Gastrocnemius medialis (tissue), 4 donors: ENCODE results near the gene LCN15. TPM values are rescaled to one million over a fixed set of nuclear protein-coding genes. Genes with fewer than 3 reads are reported as not detected.

Source experiments
- ATAC-seq, 2 donors: fragments of 150-250 bp; one replicate each; pipeline ENCODE4 v1.9.1; 2016
- DNase-seq, 2 donors: peaks; one replicate each; pipeline ENCODE4 v3.0.0-alpha.2; 2019
- H3K27ac ChIP-seq, 4 donors: fragments of 200-600 bp; sonication (generic); 1 replicate in 1 of 4; 2 replicates in 3 of 4; pipeline ENCODE4 v1.5.1; 2016 to 2018; ENCODE audit warnings: mild to moderate bottlenecking in 2 of 4, moderate library complexity in 1 of 4
- H3K27me3 ChIP-seq, 3 donors: fragments of 200-600 bp; sonication (generic) in 2 of 3; 1 replicate in 1 of 3; 2 replicates in 2 of 3; pipeline versions ENCODE4 v1.5.1 to v1.6.0; 2016 to 2019; ENCODE audit warnings: mild to moderate bottlenecking in 1 of 3, moderate library complexity in 1 of 3
- H3K36me3 ChIP-seq, 2 donors: fragments of 200-600 bp; sonication (generic) in 1 of 2; one replicate each; pipeline ENCODE4 v1.5.1; 2017 to 2018
- H3K4me1 ChIP-seq, 2 donors: fragments of 200-600 bp; sonication (generic) in 1 of 2; one replicate each; pipeline ENCODE4 v1.5.1; 2016 to 2017; ENCODE audit warnings: mild to moderate bottlenecking in 2 of 2
- H3K4me3 ChIP-seq, 4 donors: fragments of 200-600 bp; sonication (generic) in 3 of 4; 1 replicate in 1 of 4; 2 replicates in 3 of 4; pipeline ENCODE4 v1.5.1; 2016 to 2019; ENCODE audit warnings: mild to moderate bottlenecking in 2 of 4
- H3K9me3 ChIP-seq, 3 donors: fragments of 200-600 bp; sonication (generic) in 2 of 3; 1 replicate in 1 of 3; 2 replicates in 2 of 3; pipeline ENCODE4 v1.5.1; 2016 to 2019
- POLR2A ChIP-seq, 2 donors: fragments of 450-650 bp; IDR thresholded peaks; one replicate each; pipeline ENCODE4 v1.6.1; 2017; ENCODE audit warnings: antibody characterized with exemption in 2 of 2, mild to moderate bottlenecking in 2 of 2, moderate library complexity in 2 of 2
- in situ Hi-C, 4 donors: fragments of 200-750 bp; cut with MboI; loops; one replicate each; pipeline versions ENCODE4 v1.15.0 to v1.8.0; 2017; ENCODE audit warnings: low sequenced_read_pairs in 4 of 4
- intact Hi-C: fragments of 100-400 bp; cut with DNase I; formaldehyde crosslinking; loops from one replicate; pipeline ENCODE4 v1.15.1; 2023; ENCODE audit warnings: low total_unique reads
- microRNA-seq, 2 donors: library from miRNA; unstranded; fragments of <30 nt; microRNA quantifications; one replicate each; pipeline ENCODE4, GENCODE V29; 2016; ENCODE audit warnings: borderline replicate concordance in 2 of 2
- total RNA-seq, 4 donors: library from RNA; depleted of rRNA; stranded (reverse); fragments of >200 nt; gene quantifications; one replicate each; pipeline versions ENCODE4 v1.1.0 to v1.2.3, GENCODE V29; 2016
- TF ChIP-seq, protein P1 (sequence below), 5 experiments: fragments of 450-650 bp in 3 of 5; fragments of 200-600 bp in 2 of 5; sonication (generic) in 2 of 5; IDR thresholded peaks in 4 of 5; conservative IDR thresholded peaks in 1 of 5; 1 replicate in 4 of 5; 2 replicates in 1 of 5; pipeline ENCODE4 v1.5.1; 2016 to 2019; ENCODE audit warnings: antibody characterized with exemption in 5 of 5, mild to moderate bottlenecking in 3 of 5, moderate library complexity in 3 of 5

The LCN15 gene
- total RNA-seq, 4 donors from 2014 or later: not detected

- TF ChIP-seq, protein P1, sequence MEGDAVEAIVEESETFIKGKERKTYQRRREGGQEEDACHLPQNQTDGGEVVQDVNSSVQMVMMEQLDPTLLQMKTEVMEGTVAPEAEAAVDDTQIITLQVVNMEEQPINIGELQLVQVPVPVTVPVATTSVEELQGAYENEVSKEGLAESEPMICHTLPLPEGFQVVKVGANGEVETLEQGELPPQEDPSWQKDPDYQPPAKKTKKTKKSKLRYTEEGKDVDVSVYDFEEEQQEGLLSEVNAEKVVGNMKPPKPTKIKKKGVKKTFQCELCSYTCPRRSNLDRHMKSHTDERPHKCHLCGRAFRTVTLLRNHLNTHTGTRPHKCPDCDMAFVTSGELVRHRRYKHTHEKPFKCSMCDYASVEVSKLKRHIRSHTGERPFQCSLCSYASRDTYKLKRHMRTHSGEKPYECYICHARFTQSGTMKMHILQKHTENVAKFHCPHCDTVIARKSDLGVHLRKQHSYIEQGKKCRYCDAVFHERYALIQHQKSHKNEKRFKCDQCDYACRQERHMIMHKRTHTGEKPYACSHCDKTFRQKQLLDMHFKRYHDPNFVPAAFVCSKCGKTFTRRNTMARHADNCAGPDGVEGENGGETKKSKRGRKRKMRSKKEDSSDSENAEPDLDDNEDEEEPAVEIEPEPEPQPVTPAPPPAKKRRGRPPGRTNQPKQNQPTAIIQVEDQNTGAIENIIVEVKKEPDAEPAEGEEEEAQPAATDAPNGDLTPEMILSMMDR (IDR thresholded peaks at IDR 0.05 in 4 of 5, conservative IDR thresholded peaks at IDR 0.05 in 1 of 5): no peak
- TF ChIP-seq POLR2A (IDR thresholded peaks at IDR 0.05): no peak
- intact Hi-C loops (no loop called here), in situ Hi-C loops (no loop called here)
- H3K9me3 ChIP-seq: no peaks in the 10 kb centered on the region
- H3K36me3 ChIP-seq: no peaks in the 10 kb centered on the region
- peaks cover 0 to 10% of the 10 kb centered on the region in 2 donors for H3K4me1 ChIP-seq
- H3K27ac ChIP-seq: no peak overlapping the region
- H3K27me3 ChIP-seq: peaks cover 24 to 37% (median 36%) of the 10 kb centered on the region in 3 donors
- no peak for ATAC-seq
- H3K4me3 ChIP-seq: no peak overlapping the region
- no peak for DNase-seq
These were observed 53.8 kb downstream of the LCN15 start for GRCh38 chr9:136710543-136710942.

Small RNA genes lying within 50 kb of the gene (microRNA-seq; reads per million reads assigned to microRNA genes)
- gene MIR6722: 0 reads per million in 2 donors

Other genes with a start within 250 kb of the LCN15 start
- 10 to 100 TPM in 1 of 4 donors, 1 to 10 TPM in 3; 6.3 to 15.4 (median 8.2) TPM for gene NOTCH1, start 218.5 kb downstream of the LCN15 start, total RNA-seq
- gene EGFL7, start 101.6 kb downstream of the LCN15 start, total RNA-seq: 10 to 100 TPM; 37.4 to 74.7 (median 49.0) TPM
- 10 to 100 TPM; 19.0 to 77.4 (median 36.0) TPM for gene AGPAT2, start 77.1 kb downstream of the LCN15 start, total RNA-seq
- 1 to 10 TPM; 1.8 to 4.6 (median 3.8) TPM for gene DIPK1B, start 51.9 kb downstream of the LCN15 start, total RNA-seq
- gene LCN10, start 21.6 kb downstream of the LCN15 start, total RNA-seq: 1 to 10 TPM in 3 of 4 donors, under 1 TPM in 1; 0.61 to 4.7 (median 1.6) TPM
- gene LCN6, start 16.0 kb downstream of the LCN15 start, total RNA-seq: 10 to 100 TPM in 1 of 4 donors, 1 to 10 TPM in 3; 2.1 to 11.7 (median 3.7) TPM
- not detected for gene LCN8, start 6.3 kb downstream of the LCN15 start, total RNA-seq
- 10 to 100 TPM; 46.9 to 70.2 (median 51.1) TPM for gene TMEM141, start 26.8 kb upstream of the LCN15 start, total RNA-seq
- under 1 TPM in 1 of 4 donors, not detected in 3; 0.31 TPM for gene CCDC183, start 31.8 kb upstream of the LCN15 start, total RNA-seq
- gene RABL6, start 43.4 kb upstream of the LCN15 start, total RNA-seq: 100 to 1,000 TPM in 2 of 4 donors, 10 to 100 TPM in 2; 84.9 to 121 (median 105) TPM
- 1 to 10 TPM; 1.3 to 2.1 (median 1.6) TPM for gene AJM1, start 78.0 kb upstream of the LCN15 start, total RNA-seq
- 100 to 1,000 TPM in 3 of 4 donors, 10 to 100 TPM in 1; 98.8 to 204 (median 152) TPM for gene PHPT1, start 84.9 kb upstream of the LCN15 start, total RNA-seq
- gene MAMDC4, start 87.8 kb upstream of the LCN15 start, total RNA-seq: 1 to 10 TPM in 3 of 4 donors, under 1 TPM in 1; 0.95 to 2.3 (median 1.7) TPM
- gene EDF1, start 101.8 kb upstream of the LCN15 start, total RNA-seq: 100 to 1,000 TPM; 285 to 440 (median 334) TPM
- gene TRAF2, start 122.0 kb upstream of the LCN15 start, total RNA-seq: 1 to 10 TPM; 3.5 to 6.6 (median 4.8) TPM
- gene FBXW5, start 180.2 kb upstream of the LCN15 start, total RNA-seq: 100 to 1,000 TPM; 329 to 469 (median 435) TPM
- gene C8G, start 180.7 kb upstream of the LCN15 start, total RNA-seq: 1 to 10 TPM in 2 of 4 donors, not detected in 2; 1.7 to 5.2 TPM
- not detected for gene LCN12, start 187.8 kb upstream of the LCN15 start, total RNA-seq
- gene PTGDS, start 213.0 kb upstream of the LCN15 start, total RNA-seq: 10 to 100 TPM in 3 of 4 donors, 1 to 10 TPM in 1; 2.3 to 35.2 (median 27.0) TPM
- gene LCNL1, start 218.5 kb upstream of the LCN15 start, total RNA-seq: under 1 TPM in 1 of 4 donors, not detected in 3; 0.10 TPM
- gene PAXX, start 227.9 kb upstream of the LCN15 start, total RNA-seq: 10 to 100 TPM; 10.8 to 15.6 (median 14.6) TPM
- gene CLIC3, start 232.1 kb upstream of the LCN15 start, total RNA-seq: under 1 TPM in 1 of 4 donors, not detected in 3; 0.36 TPM